GM12878 (cell line): Measurements from ENCODE around the gene SSH3. TPM values are rescaled to one million over a fixed set of nuclear protein-coding genes. Genes with fewer than 3 reads are reported as not detected.

Experiments used
- CHD4 ChIP-seq: fragments of 200-600 bp; sonication (generic); IDR thresholded peaks from 2 replicates; pipeline ENCODE4 v1.6.1; 2016; ENCODE audit warnings: mild to moderate bottlenecking
- HDGF ChIP-seq: fragments of 450-650 bp; IDR thresholded peaks from 2 replicates; pipeline ENCODE4 v1.6.1; 2016; ENCODE audit warnings: antibody characterized with exemption
- IRF4 ChIP-seq: IDR thresholded peaks from 2 replicates; pipeline ENCODE4 v1.6.1; 2011; ENCODE audit warnings: low read depth, low read length
- KLF5 ChIP-seq: fragments of 450-650 bp; IDR thresholded peaks from 2 replicates; pipeline ENCODE4 v1.6.1; 2014; ENCODE audit warnings: mild to moderate bottlenecking; ENCODE audit not compliant: partially characterized antibody
- MTA2 ChIP-seq: fragments of 450-650 bp; IDR thresholded peaks from 2 replicates; pipeline ENCODE4 v1.6.1; 2016; ENCODE audit warnings: low read depth, mild to moderate bottlenecking, moderate library complexity
- MXI1 ChIP-seq: fragments of 150-350 bp; IDR thresholded peaks from 2 replicates; pipeline ENCODE4 v1.6.1; 2011; ENCODE audit warnings: low read depth, mild to moderate bottlenecking, inconsistent platforms, low read length, improper control_type of control experiment
- POU2F2 ChIP-seq: IDR thresholded peaks from 3 replicates; pipeline ENCODE4 v1.6.1; 2011; ENCODE audit warnings: low read depth, mild to moderate bottlenecking, low read length, borderline replicate concordance
- RBBP5 ChIP-seq: fragments of 200-600 bp; sonication (generic); conservative IDR thresholded peaks from 2 replicates; pipeline ENCODE4 v1.6.1; 2016
- STAT3 ChIP-seq: IDR thresholded peaks from 2 replicates; pipeline ENCODE4 v1.6.1; 2011; ENCODE audit warnings: low read depth, low read length, improper control_type of control experiment
- TCF12 ChIP-seq: IDR thresholded peaks from 2 replicates; pipeline ENCODE4 v1.6.1; 2011; ENCODE audit warnings: low read depth, mild to moderate bottlenecking, low read length
- TCF7 ChIP-seq: IDR thresholded peaks from 2 replicates; pipeline ENCODE4 v1.6.1; 2014; ENCODE audit warnings: antibody characterized with exemption, borderline replicate concordance
- ZZZ3 ChIP-seq: IDR thresholded peaks from 2 replicates; pipeline ENCODE4 v1.6.1; 2011; ENCODE audit warnings: low read depth; ENCODE audit not compliant: control insufficient read depth, insufficient read length
- polyA plus RNA-seq, 11 experiments: library from polyadenylated mRNA; depleted of rRNA in 4 of 11; unstranded in 6 of 11; stranded (reverse) in 5 of 11; fragments of >200 nt; fragmentation: Nextera tagmentation in 4 of 11; fragmentation: Illumina TruSeq in 1 of 11; extraction: Ambion mirVana in 4 of 11; extraction: Trizol in 1 of 11; gene quantifications; 1 replicate in 1 of 11; 2 replicates in 10 of 11; pipeline versions ENCODE4 v1.2.1 to v1.2.3, GENCODE V29; 2011 to 2016; ENCODE audit warnings: inconsistent platforms in 2 of 11, missing spikeins in 2 of 11, low read depth in 1 of 11
- total RNA-seq, 4 experiments: library from RNA; depleted of rRNA in 3 of 4; stranded (reverse); fragments of >200 nt in 3 of 4; fragmentation: Illumina TruSeq in 1 of 4; extraction: Trizol in 1 of 4; gene quantifications; 2 replicates each; pipeline versions ENCODE4 v1.2.1 to v1.2.3, GENCODE V29; 2013 to 2021
- TF ChIP-seq, protein P1 (sequence below): IDR thresholded peaks from 2 replicates; pipeline ENCODE4 v1.6.1; 2012; ENCODE audit warnings: low read depth, low read length, improper control_type of control experiment
- TF ChIP-seq, protein P2 (sequence below): fragments of 450-650 bp; IDR thresholded peaks from 2 replicates; pipeline ENCODE4 v1.6.1; 2017; ENCODE audit warnings: mild to moderate bottlenecking, low read depth, inconsistent platforms; ENCODE audit not compliant: poor library complexity, severe bottlenecking

The SSH3 gene
- total and polyA plus RNA-seq, 10 of the 15 experiments (the other 5 are each of a cell fraction or from before 2014, with no cell fraction given) = 0.05 to 0.83 (median 0.28) TPM; not detected in 3

DNA sequence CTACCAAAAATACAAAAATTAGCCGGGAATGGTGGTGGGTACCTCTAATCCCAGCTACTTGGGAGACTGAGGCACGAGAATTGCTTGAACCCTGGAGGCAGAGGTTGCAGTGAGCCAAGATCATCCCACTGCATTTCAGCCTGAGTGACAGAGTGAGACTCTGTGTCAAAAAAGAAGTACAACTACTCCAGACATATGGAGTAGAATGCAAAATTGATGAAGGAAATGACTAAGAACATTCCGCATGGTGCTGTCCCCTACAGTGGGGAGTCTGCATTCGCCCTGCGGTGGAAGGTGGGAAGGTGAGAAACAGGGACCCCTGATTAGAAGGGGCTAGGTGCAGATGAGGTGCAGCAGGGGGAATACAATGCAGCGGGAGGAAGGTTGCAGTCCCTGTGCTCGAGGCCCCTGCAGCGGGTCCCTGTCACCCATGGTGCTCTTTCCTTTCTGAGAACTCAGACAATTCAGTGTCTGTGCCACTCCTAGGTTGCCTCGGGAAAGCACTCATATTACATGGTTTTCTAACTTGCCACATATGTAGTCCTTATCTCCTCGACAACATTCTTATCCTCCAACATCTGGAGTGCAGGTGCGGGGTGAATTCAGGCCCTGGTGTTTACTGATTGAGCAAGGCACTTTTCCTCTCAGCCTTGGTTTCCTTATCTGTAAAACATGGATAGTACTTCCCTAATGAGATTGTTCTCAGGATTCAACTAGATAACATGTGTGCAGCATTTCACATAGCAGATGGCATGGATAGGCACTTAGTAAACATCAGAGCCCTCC, 44.8 kb downstream of the SSH3 start (continued):
- TF ChIP-seq, protein P1, sequence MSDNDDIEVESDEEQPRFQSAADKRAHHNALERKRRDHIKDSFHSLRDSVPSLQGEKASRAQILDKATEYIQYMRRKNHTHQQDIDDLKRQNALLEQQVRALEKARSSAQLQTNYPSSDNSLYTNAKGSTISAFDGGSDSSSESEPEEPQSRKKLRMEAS = no peak
- TF ChIP-seq MTA2 (no peak), TCF7 (no peak), KLF5 (no peak), MXI1 (no peak), STAT3 (no peak), ZZZ3 (no peak), IRF4 (peak; percentile 58; the same call in 1 of the 2 replicates), TCF12 (no peak), RBBP5 (no peak), HDGF (0 out of 2 replicates have a peak, but pooled peaks have one; percentile 18), POU2F2 (0 out of 3 replicates have a peak, but pooled peaks have one; percentile 45), CHD4 (no peak)
- TF ChIP-seq, protein P2, sequence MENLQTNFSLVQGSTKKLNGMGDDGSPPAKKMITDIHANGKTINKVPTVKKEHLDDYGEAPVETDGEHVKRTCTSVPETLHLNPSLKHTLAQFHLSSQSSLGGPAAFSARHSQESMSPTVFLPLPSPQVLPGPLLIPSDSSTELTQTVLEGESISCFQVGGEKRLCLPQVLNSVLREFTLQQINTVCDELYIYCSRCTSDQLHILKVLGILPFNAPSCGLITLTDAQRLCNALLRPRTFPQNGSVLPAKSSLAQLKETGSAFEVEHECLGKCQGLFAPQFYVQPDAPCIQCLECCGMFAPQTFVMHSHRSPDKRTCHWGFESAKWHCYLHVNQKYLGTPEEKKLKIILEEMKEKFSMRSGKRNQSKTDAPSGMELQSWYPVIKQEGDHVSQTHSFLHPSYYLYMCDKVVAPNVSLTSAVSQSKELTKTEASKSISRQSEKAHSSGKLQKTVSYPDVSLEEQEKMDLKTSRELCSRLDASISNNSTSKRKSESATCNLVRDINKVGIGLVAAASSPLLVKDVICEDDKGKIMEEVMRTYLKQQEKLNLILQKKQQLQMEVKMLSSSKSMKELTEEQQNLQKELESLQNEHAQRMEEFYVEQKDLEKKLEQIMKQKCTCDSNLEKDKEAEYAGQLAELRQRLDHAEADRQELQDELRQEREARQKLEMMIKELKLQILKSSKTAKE = peak; percentile 36
